Skin epidermis (tissue), 12 donors: Measurements from ENCODE around the gene SH3BGRL3.

ENCODE experiments used
- H3K27ac ChIP-seq, 21 experiments: fragments of 200-600 bp; sonication (generic) in 11 of 21; one replicate each; pipeline ENCODE4 v1.5.0; 2020; ENCODE audit warnings: mild to moderate bottlenecking in 3 of 21, inconsistent platforms in 2 of 21, moderate library complexity in 2 of 21
- H3K4me3 ChIP-seq, 7 experiments: fragments of 200-600 bp; sonication (generic) in 2 of 7; one replicate each; pipeline ENCODE4 v1.5.0; 2020; ENCODE audit warnings: inconsistent platforms in 2 of 7, mild to moderate bottlenecking in 2 of 7, moderate library complexity in 1 of 7

Gene SH3BGRL3

GRCh38 chr1:26330276-26330675 is 50.4 kb downstream of the SH3BGRL3 start:
- no peak overlapping the region for H3K4me3 ChIP-seq
- H3K27ac ChIP-seq: no peak overlapping the region
